Activated T-cell treated with anti-CD3 and anti-CD28 coated beads, Interleukin-2, amount 50 U/mL, for 4 hours (primary cell): ENCODE results near the gene C15orf39. TPM values are rescaled to one million over a fixed set of nuclear protein-coding genes. Genes with fewer than 3 reads are reported as not detected.

Experiments
- ATAC-seq, 2 donors: fragments of 200-7000 bp; cut with Tn5 transposase; one replicate each; pipeline ENCODE4 v1.10.0; 2021
- DNase-seq: peaks from one replicate; pipeline ENCODE4 v3.0.0-alpha.2; 2020
- H3K27me3 Mint-ChIP-seq: one replicate; pipeline ENCODE4 v1.8.0; 2021; ENCODE audit warnings: low read depth, mixed read lengths
- H3K36me3 Mint-ChIP-seq: one replicate; pipeline ENCODE4 v1.8.0; 2022; ENCODE audit warnings: mixed read lengths; ENCODE audit not compliant: insufficient read depth
- H3K4me1 Mint-ChIP-seq: one replicate; pipeline ENCODE4 v1.8.0; 2021; ENCODE audit warnings: low read depth, mixed read lengths
- H3K4me3 Mint-ChIP-seq: one replicate; pipeline ENCODE4 v1.8.0; 2021; ENCODE audit warnings: mild to moderate bottlenecking, moderate library complexity, mixed read lengths
- H3K9me3 Mint-ChIP-seq: one replicate; pipeline ENCODE4 v1.8.0; 2021; ENCODE audit warnings: mixed read lengths
- total RNA-seq, 3 donors: library from RNA; stranded (reverse); gene quantifications; one replicate each; pipeline ENCODE4 v1.2.1, GENCODE V29; 2021

Gene C15orf39
- total RNA-seq, 3 donors from 2014 or later, result 49.9 to 68.7 (median 62.0) TPM

DNA sequence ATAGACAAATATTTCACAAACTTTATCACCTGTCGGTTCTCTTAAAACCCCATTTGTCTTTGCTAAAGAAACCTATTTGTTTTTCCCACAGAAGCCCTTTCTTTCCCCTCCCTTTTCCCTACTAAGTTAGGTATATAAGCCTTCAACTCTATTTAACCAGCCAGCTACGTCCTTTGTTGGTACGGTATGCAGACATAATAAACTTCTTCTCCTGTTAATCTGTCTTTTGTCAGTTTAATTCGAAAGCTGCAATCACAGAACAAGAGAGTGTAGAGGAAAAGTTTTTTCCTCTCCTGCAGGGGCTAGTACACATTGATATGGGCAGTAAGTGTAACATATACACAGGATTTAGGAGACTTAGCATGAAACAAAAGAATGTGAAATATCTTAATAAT is 21.9 kb upstream of the C15orf39 start:
- DNase-seq, result no peak
- H3K36me3 Mint-ChIP-seq, result no peaks in the 10 kb centered on the region
- H3K27me3 Mint-ChIP-seq, result peaks cover 45% of the 10 kb centered on the region
- peaks cover 7% of the 10 kb centered on the region for H3K4me1 Mint-ChIP-seq
- H3K9me3 Mint-ChIP-seq, result no peaks in the 10 kb centered on the region
- ATAC-seq, result no peak
- H3K4me3 Mint-ChIP-seq, result no peak overlapping the region

DNA sequence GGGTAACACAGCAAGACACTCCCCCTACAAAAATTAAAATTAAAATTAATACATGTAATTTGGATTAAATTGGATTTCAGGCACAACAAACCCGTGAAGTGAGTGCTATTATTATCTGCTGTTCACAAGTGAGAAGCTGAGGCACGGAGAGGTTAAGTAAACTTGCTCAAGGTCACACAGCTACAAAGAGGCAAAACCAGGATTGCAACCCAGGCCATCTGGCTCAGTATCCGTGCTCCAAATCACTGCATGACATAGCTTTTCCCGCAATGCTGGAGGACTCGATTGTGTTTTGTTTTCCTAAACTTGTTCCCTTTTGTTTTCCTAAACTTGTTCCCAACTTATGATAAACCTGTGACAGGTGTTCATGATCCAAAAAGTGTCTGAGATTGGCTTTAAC is 19.9 kb upstream of the C15orf39 start:
- DNase-seq (no peak), ATAC-seq (no peak)
- H3K9me3 Mint-ChIP-seq, result no peaks in the 10 kb centered on the region
- no peaks in the 10 kb centered on the region for H3K36me3 Mint-ChIP-seq
- H3K4me3 Mint-ChIP-seq, result no peak overlapping the region
- H3K4me1 Mint-ChIP-seq, result peaks cover 7% of the 10 kb centered on the region
- H3K27me3 Mint-ChIP-seq, result peaks cover 44% of the 10 kb centered on the region

DNA sequence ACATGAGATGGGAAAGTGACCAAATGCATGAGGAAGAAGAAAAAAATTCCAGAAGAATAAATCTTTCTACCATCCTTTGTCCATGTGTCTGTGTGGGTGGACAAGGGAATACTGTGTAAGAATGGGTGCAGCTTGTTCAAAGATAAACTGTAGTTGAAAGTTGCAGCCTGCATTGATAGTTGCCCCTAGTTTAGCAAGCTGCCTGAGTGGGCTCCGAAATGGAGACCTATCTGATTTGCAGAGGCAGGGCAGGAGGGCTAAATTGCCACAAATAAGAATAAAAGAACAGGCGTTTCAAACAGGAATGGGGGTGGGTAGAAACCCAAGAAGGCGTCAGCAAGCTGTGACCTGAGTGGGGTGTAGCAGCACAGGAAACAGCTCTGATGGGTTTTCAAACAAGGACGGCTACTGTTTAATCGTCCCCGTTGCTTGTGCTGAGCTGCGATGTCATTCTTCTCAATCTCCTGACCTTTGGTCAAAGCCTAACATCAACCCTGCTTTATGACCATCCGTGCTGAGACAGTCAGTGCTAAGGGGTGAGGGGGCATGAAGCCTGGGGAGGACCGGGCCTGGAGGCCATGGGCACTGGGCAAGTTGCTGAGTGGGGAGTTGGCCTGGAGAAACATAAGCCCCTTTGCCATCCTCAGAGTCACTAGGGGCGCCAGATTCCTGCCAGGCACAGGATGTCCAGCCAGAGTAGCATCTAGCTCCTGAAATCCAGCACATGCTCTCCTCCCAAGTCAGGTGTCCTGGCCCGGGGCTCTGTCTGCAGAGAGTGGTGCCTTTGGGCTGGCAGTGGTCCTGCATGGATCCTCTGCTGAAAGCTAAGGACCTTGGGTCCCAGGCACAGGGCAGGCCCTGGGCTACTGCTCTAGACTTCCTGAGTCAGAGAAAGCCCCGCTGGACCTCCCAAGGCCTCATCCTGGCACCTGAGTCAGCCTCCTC is 19.2 kb upstream of the C15orf39 start:
- H3K27me3 Mint-ChIP-seq, result peaks cover 38% of the 10 kb centered on the region
- no peak overlapping the region for H3K4me3 Mint-ChIP-seq
- ATAC-seq, result no peak
- DNase-seq, result no peak
- no peaks in the 10 kb centered on the region for H3K36me3 Mint-ChIP-seq
- no peaks in the 10 kb centered on the region for H3K9me3 Mint-ChIP-seq
- peaks cover 7% of the 10 kb centered on the region for H3K4me1 Mint-ChIP-seq

DNA sequence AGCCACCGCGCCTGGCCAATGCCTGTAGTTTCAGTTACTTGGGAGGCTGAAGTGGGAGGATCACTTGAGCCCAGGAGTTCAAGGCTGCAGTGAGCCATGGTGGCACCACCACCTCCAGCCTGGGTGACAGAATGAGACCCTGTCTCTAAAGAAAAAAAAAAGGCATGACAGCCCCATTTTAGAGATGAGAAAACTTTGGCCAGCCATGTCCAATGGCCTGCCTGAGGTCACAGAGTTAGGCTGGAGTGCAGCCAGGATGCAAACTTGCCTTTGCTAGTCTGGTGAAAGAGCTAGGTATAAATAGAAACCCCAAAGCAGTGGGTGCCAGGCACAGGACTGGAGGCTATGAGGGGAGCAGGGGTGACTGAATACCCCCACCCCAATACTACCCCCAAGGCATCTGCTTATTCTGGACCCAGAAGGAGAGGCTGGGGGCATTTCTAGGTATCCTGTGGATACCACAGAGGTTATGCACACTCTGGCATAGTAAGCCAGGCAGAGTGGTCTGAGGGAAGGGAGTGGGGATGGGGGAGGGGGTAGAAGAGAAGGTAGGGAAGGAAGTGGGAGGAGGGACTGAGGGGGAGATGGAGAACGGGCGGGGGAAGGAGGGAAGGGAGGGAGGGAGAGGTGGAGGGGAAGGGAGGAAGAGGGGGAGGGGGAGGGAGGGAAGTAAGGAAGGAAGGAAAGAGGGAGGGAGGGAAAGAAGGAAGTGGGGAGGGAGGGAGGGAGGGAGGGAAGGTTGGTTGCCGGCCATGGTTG is 16.2 kb upstream of the C15orf39 start:
- no peak for ATAC-seq
- H3K9me3 Mint-ChIP-seq, result no peaks in the 10 kb centered on the region

DNA sequence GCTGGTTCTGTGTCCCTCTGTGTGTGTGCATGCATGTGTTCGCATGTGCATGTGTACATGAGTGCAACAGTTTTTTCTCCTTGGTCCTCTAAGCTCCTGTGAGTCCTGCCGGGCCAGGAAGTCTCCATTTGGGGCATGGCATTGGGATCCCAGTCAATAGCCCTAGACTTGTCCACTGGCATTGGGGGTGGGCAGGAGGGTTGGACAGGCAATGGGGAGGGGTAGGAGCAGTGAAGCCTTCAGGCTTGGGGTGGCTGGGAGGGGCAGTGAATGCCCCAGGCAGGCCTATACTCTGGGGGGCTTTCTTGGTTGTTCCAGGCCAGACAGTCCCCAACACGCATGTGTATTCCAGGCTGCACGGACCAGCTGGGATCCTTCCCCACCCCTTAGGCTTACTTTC is 15.6 kb upstream of the C15orf39 start:
- Mint-ChIP-seq H3K4me1 (peaks cover 3% of the 10 kb centered on the region), H3K27me3 (peaks cover 12% of the 10 kb centered on the region), H3K9me3 (no peaks in the 10 kb centered on the region), H3K36me3 (no peaks in the 10 kb centered on the region), H3K4me3 (no peak overlapping the region)
- ATAC-seq (no peak), DNase-seq (no peak)

More for the DNA sequence above, 16.2 kb upstream of the C15orf39 start:
- Mint-ChIP-seq H3K4me3 (no peak overlapping the region), H3K4me1 (peaks cover 3% of the 10 kb centered on the region), H3K27me3 (peaks cover 17% of the 10 kb centered on the region), H3K36me3 (no peaks in the 10 kb centered on the region)
- DNase-seq, result no peak

DNA sequence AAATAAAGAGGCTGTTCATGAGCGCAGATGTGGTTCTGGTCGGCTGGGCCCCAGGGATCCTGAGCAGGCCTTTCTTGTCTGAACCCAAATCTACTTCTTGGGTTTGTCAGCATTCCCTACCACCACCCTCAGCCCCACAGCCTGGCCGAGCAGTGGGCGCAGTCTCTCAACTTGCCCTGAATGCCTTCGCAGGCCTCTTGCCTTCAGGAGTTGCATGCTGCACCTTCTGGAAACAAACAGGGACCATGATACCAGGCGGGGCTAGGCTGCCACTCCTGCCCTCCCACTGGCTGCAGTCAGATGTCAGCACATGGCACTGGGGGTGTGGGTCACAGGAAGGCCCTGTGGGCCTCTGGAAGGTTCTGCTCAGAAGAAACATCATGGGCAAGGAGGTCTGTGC is 13.2 kb upstream of the C15orf39 start:
- DNase-seq (no peak), ATAC-seq (no peak)
- Mint-ChIP-seq H3K9me3 (no peaks in the 10 kb centered on the region), H3K4me1 (no peaks in the 10 kb centered on the region), H3K27me3 (peaks cover 6% of the 10 kb centered on the region), H3K4me3 (no peak overlapping the region), H3K36me3 (no peaks in the 10 kb centered on the region)

DNA sequence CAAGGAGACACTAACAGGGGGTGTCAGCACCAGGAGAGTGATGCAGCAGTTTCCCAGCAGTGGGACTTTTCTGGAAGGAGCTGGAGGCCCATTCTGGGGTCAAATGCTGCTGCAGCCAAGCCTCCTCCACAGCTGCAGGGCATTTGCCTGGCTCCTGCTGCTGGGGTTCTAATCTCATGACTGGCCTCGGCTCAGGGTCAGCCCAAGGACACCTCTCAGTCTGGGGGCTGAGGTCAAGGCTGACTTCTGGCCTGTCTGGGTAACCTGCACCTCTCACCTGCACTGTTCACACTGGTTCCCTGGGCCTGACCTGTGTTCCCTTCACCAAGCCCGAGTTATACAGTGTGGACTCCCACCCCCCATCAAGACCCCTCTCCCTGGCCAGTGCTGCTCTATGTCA is 10.4 kb upstream of the C15orf39 start:
- Mint-ChIP-seq H3K9me3 (no peaks in the 10 kb centered on the region), H3K4me3 (no peak overlapping the region), H3K27me3 (peaks cover 13% of the 10 kb centered on the region), H3K4me1 (no peaks in the 10 kb centered on the region), H3K36me3 (no peaks in the 10 kb centered on the region)
- DNase-seq (no peak), ATAC-seq (no peak)

DNA sequence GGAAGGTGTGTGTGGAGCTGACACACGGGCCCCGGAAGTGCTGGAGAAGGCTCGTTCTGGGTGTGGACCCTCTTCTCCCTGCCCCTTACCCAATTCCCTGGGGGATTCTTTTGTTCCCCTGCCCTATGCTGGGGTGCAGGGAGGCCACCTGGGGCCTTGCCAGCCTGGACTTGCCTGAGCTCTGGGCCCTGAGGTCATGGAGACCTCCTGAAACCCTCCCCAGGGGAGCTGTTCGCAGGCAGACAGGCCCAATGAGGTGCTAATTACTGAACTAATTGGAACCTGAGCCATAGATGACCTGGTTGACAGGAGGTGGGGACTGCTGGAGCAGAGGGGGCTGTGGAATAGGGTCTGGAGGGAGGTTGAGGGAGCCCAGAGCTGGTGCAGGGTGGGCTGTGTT is 9.4 kb upstream of the C15orf39 start:
- Mint-ChIP-seq H3K9me3 (no peaks in the 10 kb centered on the region), H3K36me3 (no peaks in the 10 kb centered on the region), H3K27me3 (peaks cover 13% of the 10 kb centered on the region), H3K4me1 (no peaks in the 10 kb centered on the region), H3K4me3 (no peak overlapping the region)
- ATAC-seq, result no peak
- no peak for DNase-seq

DNA sequence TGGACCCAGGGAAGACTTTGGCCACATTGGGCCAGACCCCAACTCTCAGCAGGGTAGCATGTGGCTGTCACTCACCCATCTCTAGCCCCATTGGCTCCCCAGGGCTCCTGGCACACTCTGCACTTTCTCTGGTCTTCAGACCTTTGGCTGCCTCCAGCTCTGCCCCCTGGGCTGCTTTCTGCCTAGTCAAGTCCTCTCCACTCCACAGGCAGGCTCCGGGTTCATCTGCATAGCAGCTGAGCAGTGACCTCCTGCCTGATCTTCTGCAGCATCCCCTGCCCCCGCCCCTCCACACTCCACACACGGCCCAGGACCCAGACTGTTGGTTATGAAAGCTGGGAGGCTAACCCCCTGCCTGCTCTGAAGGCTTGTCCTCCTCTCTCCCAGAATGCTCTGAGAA is 8.4 kb upstream of the C15orf39 start:
- Mint-ChIP-seq H3K9me3 (no peaks in the 10 kb centered on the region), H3K36me3 (no peaks in the 10 kb centered on the region), H3K27me3 (peaks cover 13% of the 10 kb centered on the region), H3K4me1 (no peaks in the 10 kb centered on the region), H3K4me3 (no peak overlapping the region)
- ATAC-seq (no peak), DNase-seq (no peak)

DNA sequence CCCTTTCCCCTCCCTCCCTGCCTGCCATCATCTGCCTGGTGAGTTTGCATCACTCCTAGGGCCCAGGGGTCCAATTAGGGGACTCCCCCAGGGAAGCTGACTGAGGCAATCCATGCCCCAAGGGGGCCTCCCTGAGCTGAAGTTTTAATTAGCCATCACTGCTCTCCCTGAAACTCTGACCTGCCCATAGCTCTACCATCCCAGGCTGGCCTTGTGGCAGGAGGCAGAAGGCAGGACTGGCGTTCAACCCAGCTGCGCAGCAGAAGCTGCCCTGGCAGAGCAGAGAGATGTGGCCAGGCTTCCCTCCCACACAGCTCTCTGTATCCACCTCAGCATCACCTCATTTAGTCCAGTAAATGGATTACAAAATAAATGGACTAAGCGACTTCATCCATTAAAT is 7.7 kb upstream of the C15orf39 start:
- no peak overlapping the region for H3K4me3 Mint-ChIP-seq

DNA sequence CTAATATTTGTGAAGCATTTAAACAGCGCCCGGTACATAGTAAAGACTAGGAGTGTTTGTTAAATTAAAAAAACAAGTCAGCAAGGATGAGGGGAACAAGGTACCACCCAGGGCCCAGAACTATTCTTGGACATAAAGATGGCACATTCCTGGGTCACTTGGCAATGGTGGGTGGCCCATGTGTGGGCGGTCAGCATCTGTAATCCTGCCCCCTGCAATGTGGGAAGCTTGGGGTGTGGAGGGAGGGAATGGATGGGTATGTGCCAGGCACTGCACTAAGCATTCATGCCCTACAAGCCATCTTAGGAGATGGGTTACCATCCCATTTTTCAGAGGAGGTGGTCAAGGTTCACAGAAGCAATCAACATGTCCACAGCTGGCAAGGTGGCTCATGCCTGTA is 7.3 kb upstream of the C15orf39 start:
- Mint-ChIP-seq H3K27me3 (peaks cover 13% of the 10 kb centered on the region), H3K4me3 (no peak overlapping the region)
- ATAC-seq, result no peak

More for the DNA sequence above, 7.7 kb upstream of the C15orf39 start:
- Mint-ChIP-seq H3K9me3 (no peaks in the 10 kb centered on the region), H3K36me3 (no peaks in the 10 kb centered on the region), H3K4me1 (peaks cover 6% of the 10 kb centered on the region), H3K27me3 (peaks cover 13% of the 10 kb centered on the region)
- DNase-seq (no peak), ATAC-seq (no peak)

DNA sequence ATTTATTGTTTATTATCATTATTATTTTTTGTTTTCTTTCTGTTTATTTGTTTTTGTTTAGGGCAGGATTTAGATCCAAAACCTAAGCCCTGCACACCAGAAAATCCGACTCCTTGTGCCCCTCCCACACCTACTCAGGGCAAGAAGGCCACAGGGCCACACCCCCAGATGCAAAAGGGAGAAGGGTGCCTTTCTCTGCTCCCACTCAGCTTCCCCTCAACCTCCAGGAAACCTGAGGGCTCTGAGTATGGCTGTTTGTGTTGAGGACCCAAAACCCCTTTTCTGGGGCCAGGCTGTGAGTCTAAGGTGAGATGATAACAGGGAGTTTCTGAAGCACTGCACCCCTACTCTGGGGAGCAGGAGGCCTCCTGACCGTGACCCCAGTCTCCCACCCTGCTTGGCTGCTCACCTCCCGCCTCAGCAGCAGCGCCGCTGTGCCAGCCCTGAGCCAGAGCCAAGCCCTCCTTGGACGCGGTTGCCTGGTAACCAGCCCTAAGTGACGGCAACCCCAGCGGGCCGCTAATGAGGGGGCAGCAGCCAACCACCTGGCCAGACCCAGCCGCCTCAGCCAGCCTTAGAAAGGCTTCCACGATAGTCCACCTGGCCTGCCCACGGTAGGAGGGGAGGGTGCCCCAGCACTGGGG is 6.4 kb upstream of the C15orf39 start:
- peaks cover 13% of the 10 kb centered on the region for H3K27me3 Mint-ChIP-seq
- H3K36me3 Mint-ChIP-seq, result no peaks in the 10 kb centered on the region
- no peak overlapping the region for H3K4me3 Mint-ChIP-seq
- ATAC-seq (no peak), DNase-seq (no peak)
- H3K9me3 Mint-ChIP-seq, result no peaks in the 10 kb centered on the region
- H3K4me1 Mint-ChIP-seq, result peaks cover 12% of the 10 kb centered on the region

More for the DNA sequence above, 7.3 kb upstream of the C15orf39 start:
- Mint-ChIP-seq H3K36me3 (no peaks in the 10 kb centered on the region), H3K9me3 (no peaks in the 10 kb centered on the region), H3K4me1 (peaks cover 7% of the 10 kb centered on the region)
- no peak for DNase-seq

DNA sequence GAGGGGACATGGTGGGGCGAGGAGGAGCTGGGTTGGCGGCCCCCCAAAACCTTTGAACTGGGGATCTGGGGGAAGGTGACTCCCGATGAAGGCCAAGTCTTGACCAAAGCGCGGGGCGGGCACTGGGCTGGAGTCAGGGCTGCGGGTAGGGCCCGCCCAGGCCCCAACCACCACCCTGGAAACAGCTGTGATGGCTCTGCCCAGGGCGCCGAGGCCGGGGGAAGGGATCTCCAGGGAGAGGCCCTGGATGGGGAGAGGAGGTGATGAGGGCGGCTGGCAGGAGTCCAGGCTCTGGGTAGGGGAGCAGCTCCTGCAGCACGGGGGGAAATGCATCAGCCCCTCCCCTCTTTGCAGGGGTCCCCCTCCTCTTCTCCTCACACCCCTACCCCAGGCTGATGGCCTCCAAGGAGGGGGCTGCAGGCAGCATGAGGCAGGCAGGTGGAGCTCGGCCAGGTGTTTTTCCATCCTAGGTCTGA is 5.9 kb upstream of the C15orf39 start:
- Mint-ChIP-seq H3K9me3 (no peaks in the 10 kb centered on the region), H3K4me1 (peaks cover 16% of the 10 kb centered on the region)
- DNase-seq, result no peak

DNA sequence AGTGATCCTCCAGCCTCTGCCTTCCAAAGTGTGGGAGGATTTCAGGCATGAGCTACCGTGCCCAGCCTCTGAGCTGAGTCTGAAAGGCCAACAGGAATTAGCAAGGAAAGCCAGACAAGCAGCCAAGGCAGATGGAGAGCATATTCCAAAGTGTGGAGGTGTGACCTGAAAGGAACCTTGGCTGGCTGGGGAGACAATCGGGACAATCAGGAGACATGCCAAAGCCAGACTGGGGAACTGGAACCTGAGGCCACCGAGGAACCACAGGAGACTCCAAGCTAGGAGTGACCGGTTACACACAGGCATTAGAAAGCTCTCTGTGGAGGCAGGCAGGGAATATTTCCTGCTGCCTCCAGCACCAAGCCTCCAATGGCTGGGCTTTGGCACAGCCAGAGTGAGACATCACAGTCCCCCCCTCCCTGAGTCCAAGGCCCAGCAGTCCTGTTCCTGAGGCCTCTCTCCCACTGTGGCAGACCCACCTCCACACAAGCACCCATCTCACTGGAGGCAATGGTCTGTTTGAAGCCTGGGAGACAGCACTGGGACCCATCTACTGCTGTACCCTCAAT is 4.5 kb upstream of the C15orf39 start:
- Mint-ChIP-seq H3K4me1 (peaks cover 23% of the 10 kb centered on the region), H3K9me3 (no peaks in the 10 kb centered on the region), H3K4me3 (no peak overlapping the region), H3K36me3 (no peaks in the 10 kb centered on the region), H3K27me3 (peaks cover 13% of the 10 kb centered on the region)
- no peak for DNase-seq
- no peak for ATAC-seq

More for the DNA sequence above, 5.9 kb upstream of the C15orf39 start:
- ATAC-seq, result no peak
- no peaks in the 10 kb centered on the region for H3K36me3 Mint-ChIP-seq
- peaks cover 13% of the 10 kb centered on the region for H3K27me3 Mint-ChIP-seq
- no peak overlapping the region for H3K4me3 Mint-ChIP-seq
